HG03354 (cell line): Measurements from ENCODE around the gene KCND3.

ENCODE experiments used
- ATAC-seq: cut with Tn5 transposase; IDR thresholded peaks from one replicate; pipeline ENCODE4 v1.9.1; 2021; ENCODE audit warnings: mild to moderate bottlenecking; ENCODE audit not compliant: unreplicated experiment, poor library complexity, severe bottlenecking

KCND3 gene

GRCh38 chr1:111831153-111831552 is 158.3 kb downstream of the KCND3 start:
- no peak for ATAC-seq

GRCh38 chr1:111827946-111828345 is 161.5 kb downstream of the KCND3 start:
- no peak for ATAC-seq

GRCh38 chr1:111826278-111826677 is 163.2 kb downstream of the KCND3 start:
- no peak for ATAC-seq

- no peak for ATAC-seq
Measured at GRCh38 chr1:111825217-111825616, 164.3 kb downstream of the KCND3 start.

GRCh38 chr1:111822138-111822537 is 167.3 kb downstream of the KCND3 start:
- ATAC-seq: no peak

GRCh38 chr1:111821121-111821745 is 168.2 kb downstream of the KCND3 start:
- ATAC-seq: no peak

GRCh38 chr1:111819566-111820263 is 169.8 kb downstream of the KCND3 start:
- no peak for ATAC-seq

- no peak for ATAC-seq
Measured at GRCh38 chr1:111818546-111818945, 170.9 kb downstream of the KCND3 start.

- ATAC-seq: no peak
Measured at GRCh38 chr1:111818081-111818480, 171.4 kb downstream of the KCND3 start.

- no peak for ATAC-seq
Measured at GRCh38 chr1:111814642-111815041, 174.8 kb downstream of the KCND3 start.

- ATAC-seq: no peak
Measured at GRCh38 chr1:111814305-111814628, 175.2 kb downstream of the KCND3 start.

- ATAC-seq: no peak
Measured at GRCh38 chr1:111813440-111814304, 175.8 kb downstream of the KCND3 start.

GRCh38 chr1:111812306-111812705 is 177.2 kb downstream of the KCND3 start:
- no peak for ATAC-seq

GRCh38 chr1:111811891-111812290 is 177.6 kb downstream of the KCND3 start:
- ATAC-seq: no peak

- ATAC-seq: no peak
Measured at GRCh38 chr1:111805251-111805650, 184.2 kb downstream of the KCND3 start.

GRCh38 chr1:111804776-111805175 is 184.7 kb downstream of the KCND3 start:
- no peak for ATAC-seq

GRCh38 chr1:111803951-111804350 is 185.5 kb downstream of the KCND3 start:
- no peak for ATAC-seq

GRCh38 chr1:111802984-111803383 is 186.5 kb downstream of the KCND3 start:
- no peak for ATAC-seq

GRCh38 chr1:111802110-111802509 is 187.4 kb downstream of the KCND3 start:
- no peak for ATAC-seq

- ATAC-seq: no peak
Measured at GRCh38 chr1:111801071-111801850, 188.2 kb downstream of the KCND3 start.
